Cortex of kidney (tissue), 1 donor: ENCODE data around the gene RALBP1.

Experiments
- DNase-seq: peaks from one replicate; lab custom pipeline; 2025; lab: John Stamatoyannopoulos, UW

Gene RALBP1

DNA sequence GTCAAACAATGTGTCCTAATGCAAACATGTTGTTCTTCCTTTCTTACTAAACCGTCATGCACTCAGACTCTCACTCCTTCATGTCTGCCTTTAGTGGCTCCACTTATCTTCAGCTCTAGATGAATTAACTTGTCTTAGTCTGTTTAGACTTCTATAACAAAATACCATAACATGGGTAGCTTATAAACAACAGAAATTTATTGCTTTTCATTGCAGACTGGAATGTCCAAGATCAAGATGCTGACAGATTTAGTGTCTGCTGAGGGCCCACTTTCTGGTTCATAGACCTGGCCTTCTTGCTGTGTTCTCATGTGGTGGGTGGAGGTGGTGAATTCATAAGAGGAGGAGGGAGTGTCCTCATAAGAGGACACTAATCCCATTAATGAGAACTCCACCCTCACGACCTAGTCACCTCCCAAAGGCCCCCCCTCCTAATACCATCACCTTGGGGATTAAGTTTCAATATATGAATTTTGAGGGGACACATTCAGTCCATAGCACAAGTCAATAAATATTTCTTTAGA, 32.3 kb downstream of the RALBP1 start:
- DNase-seq = no peak

DNA sequence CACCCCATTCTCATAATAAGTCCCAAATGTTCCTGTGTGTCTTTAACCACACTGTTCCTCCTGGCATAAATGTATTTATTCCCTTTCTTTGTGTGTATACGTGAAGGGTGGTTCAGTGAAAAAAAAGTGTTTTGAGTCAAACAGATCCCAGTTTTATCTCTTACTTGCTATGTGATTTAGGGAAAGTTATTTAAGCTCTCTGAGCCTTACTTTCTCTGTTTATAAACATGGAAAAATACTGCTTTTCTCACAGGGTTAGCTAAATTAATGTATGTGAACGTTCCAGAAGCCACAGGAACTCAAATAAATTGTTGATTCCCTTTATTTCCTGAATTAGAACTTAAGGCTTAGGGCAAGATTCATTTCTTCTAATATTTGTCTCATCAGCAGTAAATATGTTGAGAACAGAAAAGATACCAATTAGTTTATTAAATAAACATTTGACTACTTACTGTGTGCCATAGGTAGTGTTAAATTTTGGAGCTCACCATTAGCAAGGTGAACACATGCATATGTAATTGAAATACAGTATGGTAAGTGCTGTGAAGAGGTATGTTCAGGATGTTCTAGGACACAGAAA, 33.2 kb downstream of the RALBP1 start:
- no peak for DNase-seq

DNA sequence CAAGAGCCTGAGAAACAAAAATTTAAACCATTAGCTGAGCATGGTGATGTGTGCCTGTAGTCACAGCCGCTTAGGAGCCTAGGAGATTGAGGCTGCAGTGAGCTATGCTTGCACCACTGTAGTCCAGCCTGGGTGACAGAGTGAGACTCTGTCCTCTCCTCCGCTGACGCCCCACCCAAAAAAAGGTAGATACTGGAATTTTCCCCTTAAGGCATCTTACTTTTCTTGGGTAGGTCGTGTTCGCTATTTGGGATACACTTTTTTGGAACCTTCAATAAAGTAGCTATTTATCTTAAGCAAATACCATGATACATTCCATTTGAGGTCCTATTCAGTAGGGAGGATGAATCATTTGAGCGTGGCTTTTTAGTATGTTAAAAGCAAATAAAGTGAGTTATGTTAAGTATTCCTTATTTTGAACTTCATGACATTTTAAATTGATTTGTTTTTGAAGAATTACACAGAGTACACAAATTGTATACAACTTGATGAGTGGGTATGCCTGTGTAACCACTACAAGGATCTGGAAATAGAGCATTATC, 38.7 kb downstream of the RALBP1 start:
- no peak for DNase-seq

DNA sequence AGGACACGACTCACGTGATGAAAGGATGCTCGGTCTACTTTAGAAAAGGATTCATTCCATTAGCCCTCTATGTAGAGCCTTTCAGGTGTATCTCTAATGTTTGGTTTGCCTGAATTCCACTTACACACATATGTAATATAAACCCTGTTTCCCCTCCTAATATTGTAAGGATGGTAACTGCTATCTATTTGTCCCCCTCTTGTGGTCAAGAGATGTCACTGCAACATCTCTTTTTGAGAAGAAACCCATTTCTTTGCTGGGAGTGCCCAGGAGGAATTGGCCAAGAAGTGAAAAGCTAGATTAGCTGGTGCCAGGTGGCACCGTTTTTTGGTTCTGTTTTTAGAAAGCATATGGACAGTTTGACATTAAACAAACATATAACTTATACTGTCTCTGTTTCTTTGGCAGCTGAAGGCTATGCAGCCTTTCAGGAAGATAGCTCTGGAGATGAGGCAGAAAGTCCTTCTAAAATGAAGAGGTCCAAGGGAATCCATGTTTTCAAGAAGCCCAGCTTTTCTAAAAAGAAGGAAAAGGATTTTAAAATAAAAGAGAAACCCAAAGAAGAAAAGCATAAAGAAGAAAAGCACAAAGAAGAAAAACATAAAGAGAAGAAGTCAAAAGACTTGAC, 41.2 kb downstream of the RALBP1 start:
- DNase-seq = no peak

DNA sequence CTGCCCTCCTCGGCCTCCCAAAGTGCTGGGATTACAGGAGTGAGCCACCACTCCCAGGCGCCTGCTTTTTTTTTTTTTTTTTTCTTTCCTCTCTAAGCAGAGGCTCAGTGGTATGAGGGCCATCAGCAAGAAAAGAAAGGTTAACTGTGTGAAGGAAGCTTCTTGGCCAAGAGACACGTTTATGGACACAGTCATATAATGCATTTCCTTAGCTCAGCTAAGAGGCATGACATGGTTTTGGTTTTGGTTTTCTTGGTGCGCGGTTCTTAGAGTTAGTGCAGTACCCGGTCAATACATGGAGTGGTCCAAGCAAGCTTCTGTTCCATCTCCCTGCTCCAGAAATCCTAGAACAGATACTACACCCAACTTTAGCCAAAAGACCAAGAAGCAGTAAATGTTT, 42.6 kb downstream of the RALBP1 start:
- DNase-seq = no peak

DNA sequence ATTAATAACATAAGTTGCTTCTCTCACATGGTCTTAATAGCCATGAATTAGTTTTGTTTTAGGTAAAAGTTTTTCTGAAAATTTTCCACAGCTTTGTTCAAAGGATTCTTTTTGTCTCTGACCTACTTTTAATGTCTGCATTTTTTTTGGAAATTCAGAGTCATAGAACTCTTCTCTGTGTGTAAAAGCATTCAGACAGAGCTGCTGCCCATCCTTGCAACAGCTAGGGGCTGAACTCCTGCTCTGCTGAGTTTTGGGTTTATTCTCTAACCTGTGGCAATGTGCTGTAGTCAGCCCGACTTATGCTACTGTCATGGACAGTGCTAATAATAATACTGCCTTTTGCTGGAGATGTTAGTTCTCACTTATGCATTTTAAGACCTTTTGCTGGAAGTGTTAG, 44.1 kb downstream of the RALBP1 start:
- DNase-seq = no peak

DNA sequence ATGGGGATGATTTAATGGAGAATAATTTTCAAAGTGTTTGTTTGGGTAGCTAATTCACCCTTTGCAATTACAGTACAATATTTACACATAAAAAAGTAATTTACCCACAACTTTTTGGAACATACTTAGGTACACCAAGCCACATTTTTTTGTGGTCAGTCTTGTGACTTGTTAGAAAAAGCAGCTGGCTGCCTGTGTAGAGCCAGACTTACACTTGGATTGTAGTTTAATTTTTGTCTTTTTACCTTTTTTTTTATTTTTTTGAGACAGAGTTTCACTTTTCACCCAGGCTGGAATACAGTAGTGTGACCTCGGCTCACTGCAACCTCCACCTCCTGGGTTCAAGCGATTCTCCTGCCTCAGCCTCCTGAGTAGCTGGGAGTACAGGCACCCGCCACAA, 45.4 kb downstream of the RALBP1 start:
- DNase-seq = no peak

DNA sequence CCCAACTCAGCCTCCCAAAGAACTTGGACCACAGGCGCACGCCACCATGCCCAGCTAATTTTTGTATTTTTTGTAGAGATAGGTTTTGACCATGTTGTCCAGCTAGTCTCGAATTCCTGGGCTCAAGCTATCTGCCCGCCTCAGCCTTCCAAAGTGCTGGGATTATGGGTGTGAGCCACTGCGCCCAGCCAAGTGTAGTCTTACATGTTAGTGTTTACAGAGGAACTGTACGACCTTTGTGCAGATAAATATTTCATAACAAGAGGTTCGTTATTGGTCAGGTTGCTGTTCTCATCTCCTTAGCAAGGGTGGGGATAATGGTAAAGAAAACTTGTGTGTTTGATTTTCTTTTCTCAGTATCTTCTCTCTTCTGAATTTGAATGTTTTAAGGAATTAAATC, 46.5 kb downstream of the RALBP1 start:
- no peak for DNase-seq

DNA sequence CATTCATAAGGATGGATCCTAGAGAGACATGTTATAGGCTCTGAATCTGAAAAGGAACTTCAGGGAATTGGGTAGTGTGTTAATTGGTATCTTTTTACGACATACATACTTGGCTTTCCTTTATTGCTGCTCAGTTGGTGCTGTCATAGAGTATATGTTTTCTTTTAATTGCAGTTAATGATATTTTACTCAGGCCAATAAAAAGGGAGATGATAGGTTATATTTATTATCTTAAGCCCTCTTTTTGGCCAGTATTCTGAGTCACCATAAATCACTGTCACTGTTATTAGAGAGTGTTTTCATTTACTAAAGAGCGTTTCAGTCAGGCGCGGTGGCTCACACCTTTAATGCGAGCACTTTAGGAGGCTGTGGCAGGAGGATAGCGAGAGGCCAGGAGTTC, 47.6 kb downstream of the RALBP1 start:
- no peak for DNase-seq

DNA sequence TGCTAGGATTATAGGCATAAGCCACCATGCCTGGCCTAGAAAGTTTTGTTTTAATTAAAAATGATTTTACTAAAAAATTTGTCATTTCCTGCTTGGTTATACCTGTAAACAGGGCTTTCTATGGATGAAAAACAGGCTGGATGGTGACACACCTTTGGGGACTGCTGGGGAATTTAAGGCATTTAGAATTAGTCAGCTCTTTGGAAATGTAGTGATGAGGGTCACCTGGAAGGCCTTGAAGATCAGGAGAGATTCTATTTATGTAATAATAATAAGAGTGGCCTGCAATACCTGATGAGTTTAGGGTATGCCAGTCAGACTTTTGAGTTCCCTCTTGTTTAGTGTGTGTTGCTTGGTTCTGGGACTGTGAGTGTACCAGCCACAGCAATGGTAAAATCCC, 51.1 kb downstream of the RALBP1 start:
- DNase-seq = no peak

DNA sequence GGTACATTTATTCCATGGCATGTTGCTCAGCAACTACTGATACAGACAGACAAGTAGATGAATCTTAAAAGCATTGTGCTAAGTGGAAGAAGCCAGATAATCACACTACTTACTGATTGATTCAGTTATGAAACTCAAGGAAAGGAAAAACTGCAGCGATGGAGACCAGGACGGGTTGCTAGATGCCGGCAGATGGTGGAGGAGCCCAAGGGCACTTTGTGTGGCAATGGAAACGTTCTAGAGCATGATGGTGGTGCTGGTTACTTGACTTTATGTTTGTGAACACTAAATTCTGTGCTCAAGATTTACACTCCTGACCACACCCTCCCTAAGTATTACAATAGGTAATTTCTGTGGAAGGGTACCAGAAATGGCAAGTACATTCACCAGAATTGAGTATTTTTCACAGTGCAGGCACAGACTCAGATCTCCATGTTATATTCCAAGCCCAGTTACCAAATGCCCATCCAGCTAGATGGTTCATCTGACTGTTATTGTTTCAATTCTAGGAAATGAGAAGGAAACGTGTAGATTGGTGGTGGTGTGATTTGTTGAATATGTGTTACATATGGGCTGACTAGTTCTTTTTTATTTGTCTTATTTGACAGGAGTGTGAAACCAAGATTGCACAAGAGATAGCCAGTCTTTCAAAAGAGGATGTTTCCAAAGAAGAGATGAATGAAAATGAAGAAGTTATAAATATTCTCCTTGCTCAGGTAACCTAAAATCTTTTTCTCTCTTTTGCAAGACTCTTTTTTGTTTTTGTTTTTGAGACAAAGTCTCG, 55.1 kb downstream of the RALBP1 start:
- no peak for DNase-seq

DNA sequence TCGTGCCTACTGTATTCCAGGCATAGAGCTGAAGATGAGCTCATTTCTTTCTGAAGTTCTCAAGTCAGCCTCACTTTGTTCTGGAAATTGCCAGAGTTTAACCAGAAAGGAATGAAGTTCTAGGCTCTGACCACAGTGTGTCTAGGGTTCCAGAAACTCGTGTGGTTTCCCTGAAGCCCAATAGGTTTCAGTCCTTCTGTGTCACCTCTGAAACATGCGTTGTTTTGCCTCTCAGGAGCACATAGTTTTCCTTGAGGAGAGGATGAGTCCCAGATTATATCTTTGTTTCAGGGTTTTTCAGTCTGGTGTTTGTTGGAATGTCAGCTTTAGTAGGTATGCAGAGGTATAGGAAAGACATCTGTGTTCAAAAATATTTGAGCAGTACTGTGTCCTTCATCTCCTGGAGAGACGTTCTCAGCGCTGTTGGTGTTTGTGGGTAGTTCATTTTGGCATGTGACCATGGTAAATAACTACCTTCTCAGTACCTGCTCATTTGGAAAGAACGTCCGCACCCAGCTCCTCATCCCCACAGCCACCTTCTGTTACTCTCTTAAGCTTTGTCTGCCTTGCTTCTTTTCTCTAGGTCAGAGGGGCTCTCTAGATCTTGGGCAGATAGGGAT, 56.6 kb downstream of the RALBP1 start:
- no peak for DNase-seq

DNA sequence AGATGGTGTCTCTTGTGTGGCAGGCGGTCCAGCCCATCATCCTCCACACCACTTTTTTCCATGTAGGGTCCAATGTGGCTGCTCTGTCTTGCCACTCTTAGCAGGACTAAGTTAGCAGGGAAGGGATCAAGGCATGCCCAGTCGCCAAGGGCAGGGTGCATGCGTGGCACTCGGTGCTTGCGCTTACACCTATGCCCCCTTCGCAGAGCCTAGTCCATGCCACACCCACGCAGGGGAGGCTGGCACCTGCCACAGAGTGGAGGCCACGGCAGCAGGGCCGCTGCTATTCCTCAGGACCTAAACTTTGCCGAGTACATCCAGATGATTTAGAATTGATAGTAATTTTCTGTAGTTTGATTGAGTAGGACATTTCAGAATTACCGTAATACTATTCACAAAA, 59.5 kb downstream of the RALBP1 start:
- no peak for DNase-seq

DNA sequence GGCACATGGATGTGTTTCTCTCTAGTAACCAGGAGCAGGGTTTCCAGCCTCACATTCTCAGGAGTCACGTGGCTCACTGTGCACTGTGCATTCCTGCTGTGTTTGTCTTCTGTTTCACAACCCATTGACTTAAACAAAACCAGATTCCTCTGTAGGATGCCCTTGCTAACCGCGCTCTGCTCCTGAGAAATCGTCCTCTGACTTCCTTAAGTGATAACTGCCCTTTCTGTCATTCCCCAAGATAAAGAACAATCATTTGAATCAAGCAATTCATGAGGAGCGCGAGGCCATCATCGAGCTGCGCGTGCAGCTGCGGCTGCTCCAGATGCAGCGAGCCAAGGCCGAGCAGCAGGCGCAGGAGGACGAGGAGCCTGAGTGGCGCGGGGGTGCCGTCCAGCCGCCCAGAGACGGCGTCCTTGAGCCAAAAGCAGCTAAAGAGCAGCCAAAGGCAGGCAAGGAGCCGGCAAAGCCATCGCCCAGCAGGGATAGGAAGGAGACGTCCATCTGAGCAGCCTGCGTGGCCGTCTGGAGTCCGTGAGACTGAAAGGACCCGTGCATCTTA, 60.2 kb downstream of the RALBP1 start:
- no peak for DNase-seq

DNA sequence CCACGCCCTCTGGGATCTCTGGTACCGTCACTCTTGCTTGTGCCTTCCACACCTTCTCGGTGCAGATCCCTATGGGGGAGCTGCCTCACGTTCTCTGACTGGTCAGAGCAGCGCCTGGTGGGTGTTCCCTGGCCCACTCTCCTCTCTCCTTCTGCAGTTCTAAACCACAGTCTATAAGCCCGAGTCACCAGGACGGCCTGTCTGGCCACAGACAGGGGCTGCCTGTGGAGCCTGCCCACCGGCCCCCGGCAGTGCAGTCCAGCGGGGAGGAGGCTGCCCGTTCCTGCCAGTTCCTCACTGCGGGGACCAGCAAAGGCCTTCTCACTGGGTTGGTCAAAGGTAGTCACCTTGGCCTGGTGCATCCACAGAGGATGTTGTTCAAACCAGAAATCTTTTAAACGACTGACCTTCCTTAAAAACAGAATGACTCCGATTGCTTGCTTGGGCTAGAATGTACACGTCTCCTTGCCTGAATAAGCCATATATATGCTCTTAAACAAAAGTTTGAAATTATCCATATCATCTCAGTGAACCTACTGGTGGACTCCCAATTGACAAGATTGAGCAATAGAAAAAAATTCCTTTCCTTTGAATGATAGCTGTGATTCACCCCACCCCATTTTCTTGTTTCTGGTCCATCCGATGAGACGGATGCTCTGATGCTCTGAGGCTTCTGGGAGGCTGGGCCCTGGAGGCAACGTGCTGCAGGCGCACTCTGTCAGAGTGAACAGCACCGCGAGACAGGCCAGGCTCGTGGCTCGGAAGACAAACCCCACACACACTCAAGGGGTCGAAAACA, 61.2 kb downstream of the RALBP1 start:
- no peak for DNase-seq

DNA sequence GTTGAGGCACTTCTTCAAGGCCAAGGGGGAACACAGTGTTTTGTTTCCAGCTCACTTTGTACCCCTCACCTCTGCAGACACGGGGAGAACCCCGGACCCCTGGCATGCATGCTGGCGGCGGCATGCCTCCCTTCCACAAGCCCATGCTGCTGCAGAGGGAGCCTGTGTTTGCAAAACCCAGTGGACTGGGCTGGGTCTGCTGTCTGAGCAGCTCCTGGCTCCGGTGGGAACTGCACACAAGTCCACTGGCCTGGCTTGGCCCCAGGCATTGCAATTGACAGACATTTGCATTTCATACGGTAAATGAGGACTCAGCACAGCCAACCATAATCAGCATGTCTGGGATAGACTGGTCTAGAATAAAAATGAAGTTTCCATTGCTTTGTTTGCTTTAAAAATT, 62.4 kb downstream of the RALBP1 start:
- DNase-seq = no peak

DNA sequence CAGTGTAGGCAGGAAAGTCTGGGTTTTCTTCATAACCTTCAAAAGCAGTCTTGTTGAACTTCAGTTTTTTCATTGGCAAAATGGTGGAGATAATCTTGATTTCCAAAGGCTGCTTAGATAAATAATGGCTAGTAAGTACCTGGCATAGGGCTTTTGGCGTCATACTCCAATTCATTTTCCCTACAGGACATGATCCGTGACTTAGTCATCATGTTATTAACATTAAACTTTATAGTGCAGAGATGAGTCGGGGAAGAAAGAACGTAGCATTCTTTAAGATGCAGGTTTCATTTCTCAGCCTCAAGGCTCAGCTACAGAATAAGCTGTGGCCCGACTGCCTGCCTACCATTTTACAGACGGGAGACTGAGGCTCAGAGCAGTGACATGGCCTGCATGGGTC, 64.0 kb downstream of the RALBP1 start:
- no peak for DNase-seq

DNA sequence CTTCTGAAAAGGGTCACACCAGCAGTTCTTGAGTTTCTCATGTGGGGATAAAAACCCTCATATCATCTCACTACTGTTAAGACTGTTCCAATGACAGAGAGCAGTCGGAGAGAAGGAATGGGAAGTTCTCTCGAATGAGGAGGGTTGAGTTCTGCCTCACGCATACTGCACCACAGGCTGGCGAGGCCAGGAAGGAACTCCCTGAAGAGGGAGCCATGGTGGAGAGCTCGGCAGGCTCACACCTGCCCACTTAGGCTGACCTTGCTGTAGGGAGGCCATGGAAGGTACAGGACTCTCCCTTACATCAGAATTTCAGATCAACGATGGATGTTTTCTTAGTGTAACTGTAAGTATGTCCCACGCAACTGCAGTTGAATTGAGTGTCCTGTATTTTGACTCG, 64.6 kb downstream of the RALBP1 start:
- DNase-seq = no peak

DNA sequence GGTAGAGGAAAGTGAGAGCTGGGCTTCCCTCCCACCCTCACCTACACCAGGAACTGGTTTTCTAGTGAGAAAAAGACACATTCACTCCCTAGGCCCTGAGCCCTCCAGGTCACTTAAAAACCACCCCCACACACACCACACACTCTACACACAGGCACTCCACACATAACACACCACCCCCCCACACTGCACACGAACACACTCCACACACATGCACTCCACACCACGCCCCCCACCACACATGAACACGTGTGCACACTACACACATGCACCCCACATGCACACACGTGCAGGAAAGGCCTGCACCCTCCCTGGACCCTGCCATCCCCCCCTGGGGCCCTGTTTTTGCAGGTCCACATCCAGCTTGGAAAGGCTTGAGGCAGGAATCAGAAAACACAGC, 67.6 kb downstream of the RALBP1 start:
- no peak for DNase-seq

DNA sequence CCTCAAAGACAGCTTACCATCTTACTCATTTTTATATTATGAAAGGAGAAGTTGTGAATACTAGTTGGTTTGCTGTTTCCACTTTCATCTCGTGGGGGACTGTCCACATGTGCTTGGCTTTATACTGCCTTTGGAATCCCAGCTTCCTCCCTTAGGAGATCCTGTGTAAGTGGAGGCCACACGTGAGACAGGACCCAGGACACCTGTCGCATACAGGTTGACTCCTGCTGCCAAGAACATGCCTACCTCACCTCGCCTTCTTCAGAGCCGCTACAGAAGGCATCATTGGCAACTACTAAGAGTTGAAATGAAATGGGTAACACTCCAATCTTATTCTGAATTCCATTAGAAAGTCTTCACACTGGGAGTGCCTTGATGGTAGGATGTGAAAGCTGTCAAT, 69.7 kb downstream of the RALBP1 start:
- DNase-seq = no peak

DNA sequence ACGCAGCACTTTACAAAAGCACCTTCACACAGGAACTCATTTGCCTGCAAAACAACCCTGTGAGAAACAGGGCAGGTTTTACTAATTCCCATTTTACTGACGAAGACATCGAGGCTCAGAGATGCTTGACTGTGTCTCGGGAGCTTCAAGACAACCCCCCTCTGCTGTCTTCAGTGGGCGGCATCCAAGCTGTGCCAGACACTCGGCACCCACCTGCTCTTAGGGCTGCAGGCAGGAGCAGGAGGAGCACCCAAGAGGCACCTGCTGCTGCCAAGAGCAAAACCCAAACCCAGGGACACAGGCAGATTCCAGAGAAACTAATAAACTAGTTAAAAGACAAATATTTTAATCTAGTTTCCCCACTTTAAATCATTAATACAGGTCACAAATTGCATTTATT, 71.2 kb downstream of the RALBP1 start:
- DNase-seq = no peak
